Calu3 (cell line): ENCODE measurements around the gene CACNA1S. TPM values are rescaled to one million over a fixed set of nuclear protein-coding genes. Genes with fewer than 3 reads are reported as not detected.

Experiments
- BruUV-seq: library from RNA; stranded (reverse); fragments of 400-500 nt; replicated peaks from 2 replicates; lab custom pipeline; 2021; lab: Mats Ljungman, UMichigan
- CTCF ChIA-PET: fragments of 300-600 bp; sonication (Branson Sonifier 250); formaldehyde crosslinking; loops from one replicate; lab custom pipeline; 2022; ENCODE audit warnings: antibody characterized with exemption; lab: Charles Lee
- DNase-seq: peaks from one replicate; pipeline ENCODE4 v3.0.0; 2022
- H3K27ac Mint-ChIP-seq: one replicate; pipeline ENCODE4 v1.8.0; 2022; ENCODE audit warnings: mixed read lengths; ENCODE audit not compliant: unreplicated experiment
- H3K27me3 Mint-ChIP-seq: one replicate; pipeline ENCODE4 v1.8.0; 2022; ENCODE audit warnings: mixed read lengths; ENCODE audit not compliant: unreplicated experiment
- H3K36me3 Mint-ChIP-seq: one replicate; pipeline ENCODE4 v1.8.0; 2022; ENCODE audit warnings: mild to moderate bottlenecking, moderate library complexity, mixed read lengths; ENCODE audit not compliant: insufficient read depth, unreplicated experiment
- H3K4me1 Mint-ChIP-seq: one replicate; pipeline ENCODE4 v1.8.0; 2022; ENCODE audit warnings: mild to moderate bottlenecking, low read depth, mixed read lengths; ENCODE audit not compliant: unreplicated experiment
- H3K4me3 Mint-ChIP-seq: one replicate; pipeline ENCODE4 v1.8.0; 2022; ENCODE audit warnings: mild to moderate bottlenecking, low read depth, moderate library complexity, mixed read lengths; ENCODE audit not compliant: unreplicated experiment
- H3K9me3 Mint-ChIP-seq: one replicate; pipeline ENCODE4 v1.8.0; 2022; ENCODE audit warnings: low read depth, mixed read lengths; ENCODE audit not compliant: unreplicated experiment
- CTCF ChIP-seq: fragments of 200-600 bp; IDR thresholded peaks from one replicate; pipeline ENCODE4 v1.8.0; 2022; ENCODE audit warnings: antibody characterized with exemption; ENCODE audit not compliant: unreplicated experiment
- intact Hi-C: fragments of 100-400 bp; cut with micrococcal nuclease; formaldehyde crosslinking; loops from one replicate; pipeline ENCODE4 v1.10.0; 2022; ENCODE audit not compliant: unreplicated experiment
- total RNA-seq: library from RNA; stranded (reverse); gene quantifications from 2 replicates; pipeline ENCODE4 v1.2.3, GENCODE V29; 2022

CACNA1S gene
- total RNA-seq, 1 experiment from 2014 or later: not detected

GRCh38 chr1:201091256-201091655 is 21.0 kb downstream of the CACNA1S start:
- BruUV-seq: no TSS peak
- TF ChIP-seq CTCF: no peak
- Mint-ChIP-seq H3K36me3 (no peaks in the 10 kb centered on the region), H3K9me3 (no peaks in the 10 kb centered on the region), H3K4me3 (no peak overlapping the region), H3K4me1 (no peaks in the 10 kb centered on the region), H3K27ac (no peak overlapping the region), H3K27me3 (peaks cover 86% of the 10 kb centered on the region)
- no peak for DNase-seq
- intact Hi-C loops: no loop called here
- CTCF ChIA-PET: interaction anchor here (0.9 to 1.1 kb wide), 2 partner anchors 19 to 20 kb away, joined by 3 to 4 read pairs; no protein-coding TSS in a partner anchor

GRCh38 chr1:201090541-201090940 is 21.7 kb downstream of the CACNA1S start:
- no peaks in the 10 kb centered on the region for H3K4me1 Mint-ChIP-seq
- DNase-seq: no peak
- H3K4me3 Mint-ChIP-seq: no peak overlapping the region
- no peak for TF ChIP-seq CTCF
- intact Hi-C loops: no loop called here
- no peak overlapping the region for H3K27ac Mint-ChIP-seq
- BruUV-seq: no TSS peak
- H3K9me3 Mint-ChIP-seq: no peaks in the 10 kb centered on the region
- H3K36me3 Mint-ChIP-seq: no peaks in the 10 kb centered on the region
- H3K27me3 Mint-ChIP-seq: peaks cover 82% of the 10 kb centered on the region
- CTCF ChIA-PET: interaction anchor here (0.9 kb wide), 1 partner anchor 18 kb away, joined by 3 read pairs; no protein-coding TSS in a partner anchor

GRCh38 chr1:201089596-201089995 is 22.6 kb downstream of the CACNA1S start:
- Mint-ChIP-seq H3K36me3 (no peaks in the 10 kb centered on the region), H3K4me1 (no peaks in the 10 kb centered on the region), H3K27ac (no peak overlapping the region), H3K4me3 (no peak overlapping the region), H3K9me3 (no peaks in the 10 kb centered on the region), H3K27me3 (peaks cover 82% of the 10 kb centered on the region)
- DNase-seq: no peak
- TF ChIP-seq CTCF: no peak
- CTCF ChIA-PET: no interaction called here
- BruUV-seq: no TSS peak
- intact Hi-C loops: loop anchor here (5.0 kb wide), 1 partner anchor 133 kb away; no protein-coding TSS in a partner anchor

GRCh38 chr1:201088901-201089525 is 23.2 kb downstream of the CACNA1S start:
- peak; percentile 9 for DNase-seq
- Mint-ChIP-seq H3K4me3 (no peak overlapping the region), H3K9me3 (no peaks in the 10 kb centered on the region), H3K36me3 (no peaks in the 10 kb centered on the region), H3K27ac (no peak overlapping the region), H3K4me1 (no peaks in the 10 kb centered on the region), H3K27me3 (peaks cover 82% of the 10 kb centered on the region)
- BruUV-seq: no TSS peak
- no peak for TF ChIP-seq CTCF
- intact Hi-C loops: loop anchor here (5.0 kb wide), 1 partner anchor 133 kb away; no protein-coding TSS in a partner anchor
- CTCF ChIA-PET: no interaction called here
